Neutrophil (primary cell): ENCODE results near the gene DPF3.

ENCODE experiments used
- H3K27ac ChIP-seq: fragments of 200-600 bp; sonication (generic); 2 replicates; pipeline ENCODE4 v1.5.1; 2016; ENCODE audit warnings: mild to moderate bottlenecking, moderate library complexity
- H3K27me3 ChIP-seq: fragments of 200-600 bp; sonication (generic); 2 replicates; pipeline ENCODE4 v1.6.0; 2016; ENCODE audit warnings: mild to moderate bottlenecking
- H3K36me3 ChIP-seq: fragments of 200-600 bp; sonication (generic); 2 replicates; pipeline ENCODE4 v1.5.1; 2017
- H3K4me1 ChIP-seq, 2 experiments: fragments of 200-600 bp in 1 of 2; sonication (generic) in 1 of 2; 1 replicate in 1 of 2; 2 replicates in 1 of 2; pipeline versions ENCODE4 v1.5.1 to v1.6.1; 2013 to 2016; ENCODE audit warnings: low read depth in 1 of 2, low read length in 1 of 2, mild to moderate bottlenecking in 1 of 2, moderate library complexity in 1 of 2; ENCODE audit not compliant: control insufficient read depth in 1 of 2, insufficient read depth in 1 of 2
- H3K4me3 ChIP-seq, 2 experiments: fragments of 200-600 bp in 1 of 2; sonication (generic) in 1 of 2; 1 replicate in 1 of 2; 2 replicates in 1 of 2; pipeline ENCODE4 v1.5.1; 2013 to 2016; ENCODE audit warnings: low read depth in 1 of 2, low read length in 1 of 2, mild to moderate bottlenecking in 1 of 2, moderate library complexity in 1 of 2
- H3K9me3 ChIP-seq: fragments of 200-600 bp; sonication (generic); 2 replicates; pipeline ENCODE4 v1.5.1; 2016
- CTCF ChIP-seq: fragments of 200-600 bp; sonication (generic); IDR thresholded peaks from 2 replicates; pipeline ENCODE4 v1.5.1; 2016; ENCODE audit warnings: antibody characterized with exemption

The DPF3 gene

GRCh38 chr14:72633551-72633950, 260.4 kb downstream of the DPF3 start:
- no peak overlapping the region for H3K27ac ChIP-seq
- no peak overlapping the region for H3K4me3 ChIP-seq
- H3K27me3 ChIP-seq: peaks cover 18% of the 10 kb centered on the region
- no peaks in the 10 kb centered on the region for H3K4me1 ChIP-seq
- no peak for TF ChIP-seq CTCF
- H3K9me3 ChIP-seq: no peaks in the 10 kb centered on the region
- H3K36me3 ChIP-seq: no peaks in the 10 kb centered on the region

GRCh38 chr14:72632727-72633126, 261.2 kb downstream of the DPF3 start:
- Histone ChIP-seq H3K27me3 (peaks cover 18% of the 10 kb centered on the region), H3K4me3 (no peak overlapping the region), H3K9me3 (no peaks in the 10 kb centered on the region), H3K27ac (no peak overlapping the region), H3K4me1 (no peaks in the 10 kb centered on the region), H3K36me3 (no peaks in the 10 kb centered on the region)
- no peak for TF ChIP-seq CTCF

GRCh38 chr14:72631401-72631800, 262.5 kb downstream of the DPF3 start:
- TF ChIP-seq CTCF: no peak
- H3K4me3 ChIP-seq: no peak overlapping the region
- H3K9me3 ChIP-seq: no peaks in the 10 kb centered on the region
- no peak overlapping the region for H3K27ac ChIP-seq
- no peaks in the 10 kb centered on the region for H3K36me3 ChIP-seq
- H3K27me3 ChIP-seq: peaks cover 18% of the 10 kb centered on the region
- no peaks in the 10 kb centered on the region for H3K4me1 ChIP-seq

- Histone ChIP-seq H3K27ac (no peak overlapping the region), H3K4me1 (no peaks in the 10 kb centered on the region), H3K4me3 (no peak overlapping the region), H3K9me3 (no peaks in the 10 kb centered on the region), H3K36me3 (no peaks in the 10 kb centered on the region), H3K27me3 (peaks cover 8% of the 10 kb centered on the region)
- no peak for TF ChIP-seq CTCF
These were observed 263.5 kb downstream of the DPF3 start for GRCh38 chr14:72630374-72630773.

- H3K36me3 ChIP-seq: no peaks in the 10 kb centered on the region
- H3K27ac ChIP-seq: no peak overlapping the region
- no peak overlapping the region for H3K4me3 ChIP-seq
- H3K4me1 ChIP-seq: no peaks in the 10 kb centered on the region
- no peak for TF ChIP-seq CTCF
- no peaks in the 10 kb centered on the region for H3K9me3 ChIP-seq
- H3K27me3 ChIP-seq: no peaks in the 10 kb centered on the region
These were observed 264.4 kb downstream of the DPF3 start for GRCh38 chr14:72629534-72629933.

- no peaks in the 10 kb centered on the region for H3K4me1 ChIP-seq
- TF ChIP-seq CTCF: no peak
- no peaks in the 10 kb centered on the region for H3K9me3 ChIP-seq
- H3K4me3 ChIP-seq: no peak overlapping the region
- no peaks in the 10 kb centered on the region for H3K36me3 ChIP-seq
- no peak overlapping the region for H3K27ac ChIP-seq
- peaks cover 6% of the 10 kb centered on the region for H3K27me3 ChIP-seq
These were observed 268.2 kb downstream of the DPF3 start for GRCh38 chr14:72625689-72626088.
